H54 (cell line): ENCODE data around the gene ERLEC1.

Source experiments
- DNase-seq: peaks from one replicate; pipeline ENCODE4 v3.0.0; 2011; ENCODE audit warnings: low spot score, mixed read lengths; ENCODE audit not compliant: insufficient read length
- FAIRE-seq: peaks from 3 replicates; lab custom pipeline; 2011; peaks lifted over from hg19 to GRCh38; lab: Jason Lieb, UNC
- POLR2A ChIP-seq: IDR thresholded peaks from 2 replicates; pipeline ENCODE4 v1.6.1; 2011; ENCODE audit warnings: low read depth, mild to moderate bottlenecking, low read length

The ERLEC1 gene

GRCh38 chr2:53863538-53864227, 76.8 kb downstream of the ERLEC1 start:
- no peak for TF ChIP-seq POLR2A
- DNase-seq (no peak), FAIRE-seq (no peak)

GRCh38 chr2:53865264-53865663, 78.4 kb downstream of the ERLEC1 start:
- FAIRE-seq (no peak), DNase-seq (no peak)
- TF ChIP-seq POLR2A: no peak

- no peak for FAIRE-seq
Observed at GRCh38 chr2:53865962-53866361, 79.1 kb downstream of the ERLEC1 start.

GRCh38 chr2:53867169-53867568, 80.3 kb downstream of the ERLEC1 start:
- no peak for TF ChIP-seq POLR2A
- no peak for FAIRE-seq
- DNase-seq: no peak

More at GRCh38 chr2:53865962-53866361, 79.1 kb downstream of the ERLEC1 start:
- TF ChIP-seq POLR2A: no peak
- DNase-seq: no peak

- DNase-seq: no peak
- no peak for TF ChIP-seq POLR2A
- FAIRE-seq: peak; percentile 50
Observed at GRCh38 chr2:53867773-53868172, 80.9 kb downstream of the ERLEC1 start.
